Erythroblast (primary cell): Measurements from ENCODE around the gene ZMYND8.

Experiments used
- GATA1 ChIP-seq: IDR thresholded peaks from 2 replicates; pipeline ENCODE4 v1.6.1; 2011; ENCODE audit warnings: low read depth, mild to moderate bottlenecking, control low read depth, low read length, moderate library complexity
- POLR2A ChIP-seq: IDR thresholded peaks from 2 replicates; pipeline ENCODE4 v1.6.1; 2011; ENCODE audit warnings: mild to moderate bottlenecking, low read length

DNA sequence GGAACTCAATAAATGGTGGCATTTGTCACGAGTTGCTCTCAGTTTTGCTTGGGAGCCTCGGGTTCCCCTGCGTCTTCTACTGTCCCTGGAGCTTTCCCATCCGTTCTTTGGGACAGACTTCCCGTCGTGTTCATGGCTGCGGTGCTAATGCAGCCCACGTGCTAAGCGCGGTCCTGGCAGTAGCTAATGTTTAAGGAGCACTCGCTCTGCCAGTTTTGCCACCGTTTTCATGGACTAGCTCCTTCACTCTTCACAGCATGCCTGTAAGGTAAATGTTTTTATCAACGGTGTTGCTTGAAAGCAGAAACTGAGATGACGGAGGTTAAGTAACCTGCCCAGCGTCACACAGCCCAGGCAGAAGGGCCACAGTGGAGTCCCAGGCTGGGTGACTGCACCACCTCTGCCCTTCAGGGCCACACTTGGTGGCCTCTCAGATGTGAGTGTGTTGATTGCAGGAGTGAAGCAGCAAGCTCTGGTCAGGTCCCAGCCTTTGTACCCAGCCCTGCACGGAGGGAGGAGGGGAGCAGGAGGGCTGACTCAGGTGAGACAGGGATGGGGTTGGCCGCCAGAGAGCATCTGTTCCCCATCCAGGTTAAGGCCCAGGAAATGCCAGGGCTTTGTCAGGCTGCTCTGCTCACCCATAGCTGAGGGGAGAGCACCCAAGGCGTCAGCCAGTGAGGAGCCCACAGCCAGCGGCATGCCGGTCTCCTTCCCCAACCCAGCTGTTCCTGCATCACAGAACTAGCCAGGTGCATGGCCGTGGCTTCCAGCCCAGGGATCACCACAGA, 181.8 kb downstream of the ZMYND8 start:
- TF ChIP-seq POLR2A (no peak), GATA1 (no peak)
